SJSA1 (cell line): ENCODE results near the gene TMA7. TPM values are rescaled to one million over a fixed set of nuclear protein-coding genes. Genes with fewer than 3 reads are reported as not detected.
A peak's percentile ranks its signal among the peaks of the same experiment; 100 is the strongest.

ENCODE experiments used
- DNase-seq, 2 experiments: peaks; one replicate each; pipeline ENCODE4 v3.0.0-alpha.2; 2015 to 2020; ENCODE audit warnings: low spot score in 2 of 2, low read depth in 1 of 2
- H3K27ac ChIP-seq: fragments of 250-450 bp; sonication (Bioruptor Pico); 2 replicates; pipeline ENCODE4 v1.5.1; 2020; ENCODE audit warnings: mild to moderate bottlenecking, moderate library complexity
- H3K27me3 ChIP-seq: fragments of 250-450 bp; sonication (Bioruptor Pico); replicated peaks from 2 replicates; pipeline ENCODE4 v1.5.1; 2020; ENCODE audit warnings: mild to moderate bottlenecking, moderate library complexity
- H3K36me3 ChIP-seq: fragments of 250-450 bp; sonication (Bioruptor Pico); 2 replicates; pipeline ENCODE4 v1.5.1; 2020; ENCODE audit warnings: mild to moderate bottlenecking
- H3K4me1 ChIP-seq: fragments of 250-450 bp; sonication (Bioruptor Pico); replicated peaks from 2 replicates; pipeline ENCODE4 v1.6.1; 2021; ENCODE audit warnings: mild to moderate bottlenecking
- H3K4me3 ChIP-seq: fragments of 250-450 bp; sonication (Bioruptor Pico); 2 replicates; pipeline ENCODE4 v1.5.1; 2020; ENCODE audit warnings: mild to moderate bottlenecking
- H3K9me3 ChIP-seq: fragments of 250-450 bp; sonication (Bioruptor Pico); replicated peaks from 2 replicates; pipeline ENCODE4 v1.5.1; 2020; ENCODE audit warnings: mild to moderate bottlenecking
- total RNA-seq: library from RNA; depleted of rRNA; stranded (reverse); fragments of >200 nt; shearing (Covaris generic); gene quantifications from 2 replicates; pipeline ENCODE4 v1.2.3, GENCODE V29; 2014

TMA7 gene
- total RNA-seq, 1 experiment from 2014 or later = 551 TPM

DNA sequence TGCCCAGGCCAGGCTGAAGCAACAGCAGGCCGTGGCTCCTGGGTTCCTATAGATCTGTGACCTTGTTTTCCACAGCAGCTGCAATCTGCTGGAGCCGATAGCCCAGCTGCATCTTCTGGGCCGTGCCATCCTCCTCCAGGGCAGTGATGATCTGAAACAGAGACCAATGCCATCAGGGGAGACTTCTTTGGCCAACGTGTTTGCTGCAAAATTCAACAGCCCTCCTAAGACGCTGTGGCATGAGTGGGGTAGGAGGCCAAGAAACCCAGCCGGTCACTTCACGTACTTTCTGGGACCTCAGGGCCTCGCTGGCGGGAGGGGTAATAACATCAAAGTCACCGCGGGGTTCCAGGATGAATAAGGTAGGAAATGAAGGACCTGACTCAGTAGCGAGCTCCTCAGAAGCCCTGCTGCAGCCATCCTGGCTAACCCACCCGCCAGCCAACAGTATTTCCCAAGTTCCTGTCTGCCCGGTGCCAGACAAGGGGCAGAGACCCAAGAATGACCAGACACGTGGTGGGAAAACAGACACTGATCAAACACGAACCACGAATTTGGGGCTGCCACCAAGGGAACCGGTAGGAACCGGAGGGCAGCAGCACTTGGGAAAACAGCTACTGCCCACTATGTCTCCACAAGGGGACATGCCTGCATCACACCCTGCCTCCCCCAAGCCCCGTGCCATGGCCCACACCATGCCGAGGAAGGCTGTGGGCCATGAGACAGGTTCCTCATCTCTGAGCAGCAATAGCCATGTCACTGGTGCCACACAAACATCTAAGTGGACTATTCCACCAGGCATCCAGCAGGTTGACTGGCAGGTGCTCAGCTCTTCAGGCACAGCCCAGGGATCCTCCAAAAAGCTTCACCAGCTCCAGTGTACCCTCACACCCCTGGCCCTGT lies 35.4 kb upstream of the TMA7 start:
- no peak overlapping the region for H3K4me3 ChIP-seq

DNA sequence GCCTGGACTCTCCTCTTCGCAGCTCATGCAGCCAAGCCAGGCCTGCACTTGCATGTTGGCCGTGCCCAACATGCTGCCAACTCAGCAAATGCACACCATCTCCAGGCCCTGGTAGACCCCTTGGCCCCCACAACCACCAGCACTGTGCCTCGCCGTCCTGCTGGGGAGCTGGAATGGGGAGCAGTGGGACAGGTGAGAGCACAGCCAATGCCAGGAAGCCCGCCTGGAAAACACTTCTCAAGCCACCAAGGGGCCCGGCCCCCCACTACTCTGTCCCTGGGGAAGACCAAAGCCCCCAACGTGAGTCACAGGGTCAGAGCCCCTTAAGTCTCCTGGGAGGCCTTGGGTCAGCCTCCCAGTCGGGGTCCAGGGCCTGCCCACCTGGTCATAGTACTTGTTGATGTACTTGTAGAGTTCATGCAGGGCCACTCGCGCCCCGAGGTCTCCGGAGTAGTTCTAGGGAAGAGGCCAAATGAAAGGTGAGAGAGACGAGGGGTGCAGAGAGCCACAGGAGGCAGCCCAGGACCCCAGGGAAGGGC lies 34.6 kb upstream of the TMA7 start:
- no peak overlapping the region for H3K4me3 ChIP-seq
- peaks cover 13% of the 10 kb centered on the region for H3K4me1 ChIP-seq
- no peaks in the 10 kb centered on the region for H3K36me3 ChIP-seq
- DNase-seq = peak in 1 of 2 experiments; percentile 34
- no peaks in the 10 kb centered on the region for H3K9me3 ChIP-seq
- no peaks in the 10 kb centered on the region for H3K27me3 ChIP-seq
- no peak overlapping the region for H3K27ac ChIP-seq

More for the DNA sequence above, 35.4 kb upstream of the TMA7 start:
- H3K27ac ChIP-seq = no peak overlapping the region
- no peaks in the 10 kb centered on the region for H3K36me3 ChIP-seq
- H3K9me3 ChIP-seq = no peaks in the 10 kb centered on the region
- peak in 1 of 2 experiments; percentile 31 for DNase-seq
- H3K4me1 ChIP-seq = peaks cover 13% of the 10 kb centered on the region
- H3K27me3 ChIP-seq = no peaks in the 10 kb centered on the region

DNA sequence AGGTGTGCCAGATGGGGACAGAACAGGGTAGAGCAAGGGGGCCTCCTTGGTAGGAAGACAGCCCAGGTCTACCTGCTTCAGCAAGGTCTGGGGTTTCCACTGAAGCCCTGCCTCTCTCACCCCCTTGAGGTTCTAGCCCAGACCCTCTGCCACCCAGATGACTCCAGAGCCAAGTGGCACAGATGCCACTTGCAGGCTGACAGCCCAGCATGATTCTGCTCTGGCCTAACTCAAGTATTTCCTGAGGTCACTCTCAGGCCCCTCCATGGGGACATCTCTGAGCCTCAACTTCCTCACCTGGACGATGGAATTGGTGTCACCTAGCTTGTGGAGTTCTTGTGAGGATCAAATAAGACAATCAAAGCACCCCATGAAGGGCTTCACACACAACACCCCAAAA lies 34.1 kb upstream of the TMA7 start:
- H3K36me3 ChIP-seq = no peaks in the 10 kb centered on the region
- H3K27ac ChIP-seq = no peak overlapping the region
- H3K9me3 ChIP-seq = no peaks in the 10 kb centered on the region
- H3K4me3 ChIP-seq = no peak overlapping the region
- peaks cover 13% of the 10 kb centered on the region for H3K4me1 ChIP-seq
- DNase-seq = no peak
- no peaks in the 10 kb centered on the region for H3K27me3 ChIP-seq

DNA sequence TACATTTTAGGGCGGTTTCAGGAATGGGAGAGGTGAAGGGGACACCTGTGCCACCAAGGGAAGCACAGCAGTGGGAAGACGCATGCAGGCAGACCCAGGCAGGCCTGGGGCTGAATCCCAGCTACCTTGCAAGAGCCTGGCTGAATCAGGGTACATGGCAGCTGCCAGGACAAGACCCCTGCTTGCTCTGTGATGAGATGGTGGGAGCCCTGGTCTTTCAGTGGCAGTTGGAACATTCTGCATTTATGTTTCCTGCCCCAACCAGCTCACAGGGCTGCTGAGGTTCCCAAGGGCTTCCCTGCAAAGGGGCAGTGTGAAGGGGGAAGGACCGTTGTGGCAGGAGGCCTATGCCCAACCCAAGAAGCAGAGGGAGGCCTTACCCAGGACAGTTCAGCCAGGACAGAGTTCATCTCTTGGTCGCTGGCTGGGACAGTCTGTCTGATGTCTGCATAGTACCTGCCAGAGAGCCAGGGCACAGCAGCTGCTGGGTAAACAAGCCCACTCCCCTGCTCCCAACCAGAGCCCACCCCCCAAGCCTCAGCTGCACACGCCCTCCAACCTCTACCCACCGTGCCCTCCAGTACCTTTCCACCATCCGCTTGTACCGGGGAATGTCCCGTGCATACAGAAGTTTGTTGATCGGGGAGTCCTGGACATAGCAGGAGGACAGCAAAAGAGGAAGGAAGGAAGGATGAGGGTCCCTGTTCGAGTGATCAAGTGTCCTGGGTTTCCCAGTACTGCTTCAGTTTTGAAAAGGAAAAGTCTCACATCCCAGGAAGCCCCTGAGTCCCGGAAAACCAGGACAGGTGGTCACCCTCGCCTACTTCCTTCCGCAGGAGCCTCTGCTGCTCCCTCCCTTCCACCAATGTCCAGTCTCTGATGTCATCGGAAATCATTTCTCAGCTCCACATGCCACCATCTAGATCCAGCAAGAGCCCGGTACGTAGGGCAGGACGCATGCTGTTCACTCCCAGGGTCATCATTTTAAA lies 33.3 kb upstream of the TMA7 start:
- Histone ChIP-seq H3K4me1 (peaks cover 10% of the 10 kb centered on the region), H3K36me3 (no peaks in the 10 kb centered on the region), H3K4me3 (no peak overlapping the region), H3K27me3 (no peaks in the 10 kb centered on the region), H3K9me3 (no peaks in the 10 kb centered on the region), H3K27ac (no peak overlapping the region)
- DNase-seq = peak in 1 of 2 experiments; percentile 32

DNA sequence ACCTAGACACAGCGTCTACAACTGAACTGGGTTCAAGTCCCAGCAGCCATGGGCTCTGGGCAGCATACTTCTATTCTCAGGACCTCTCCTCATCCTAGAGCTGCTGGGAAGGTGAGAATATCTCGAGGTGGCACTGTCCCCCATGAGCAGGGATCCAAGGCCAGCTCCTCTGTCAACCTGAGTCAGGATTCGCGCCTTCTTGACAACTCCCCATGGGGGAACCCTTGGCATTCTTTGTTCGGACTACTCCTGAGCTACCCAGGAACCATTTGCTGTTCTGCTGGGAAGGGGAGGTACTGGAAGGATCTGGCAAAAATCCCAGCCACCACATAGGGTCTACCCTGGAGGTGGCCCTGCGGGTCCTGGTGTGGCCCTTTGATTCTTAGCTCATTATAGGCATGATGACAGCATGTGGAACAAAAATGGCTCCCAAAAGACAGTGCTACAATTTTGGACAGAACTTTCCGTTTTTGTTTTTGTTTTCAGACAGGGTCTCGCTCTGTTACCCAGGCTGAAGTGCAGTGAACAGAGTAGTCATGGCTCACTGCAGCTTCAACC lies 32.4 kb upstream of the TMA7 start:
- 0 out of 2 replicates have a peak, but pooled peaks cover 1% of the 10 kb centered on the region for H3K4me1 ChIP-seq
- no peaks in the 10 kb centered on the region for H3K9me3 ChIP-seq
- H3K27me3 ChIP-seq = no peaks in the 10 kb centered on the region
- H3K27ac ChIP-seq = no peak overlapping the region
- H3K4me3 ChIP-seq = no peak overlapping the region
- DNase-seq = peak in 1 of 2 experiments; percentile 36
- H3K36me3 ChIP-seq = no peaks in the 10 kb centered on the region

DNA sequence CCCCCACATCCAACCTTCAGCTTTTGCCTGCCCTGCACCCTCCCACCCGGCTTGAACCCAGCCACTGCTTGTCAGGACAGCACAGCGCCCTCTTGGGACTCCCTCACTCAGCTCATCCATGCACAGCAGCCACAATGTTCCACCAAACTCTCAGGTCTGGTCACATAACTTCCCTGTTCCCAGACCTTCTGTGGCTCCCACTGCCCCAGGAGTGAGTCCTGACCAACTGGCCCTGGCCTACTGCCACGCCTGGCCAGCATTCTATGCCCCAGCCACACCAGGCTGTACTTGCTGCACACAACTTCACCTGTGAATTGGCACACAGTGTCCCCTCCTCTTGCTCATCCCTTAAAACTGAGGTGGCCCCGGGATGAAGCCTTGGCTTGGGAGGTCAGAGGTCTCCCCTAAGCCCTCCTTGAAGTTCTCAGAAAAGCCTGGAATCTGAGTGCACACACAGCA lies 31.2 kb upstream of the TMA7 start:
- no peaks in the 10 kb centered on the region for H3K9me3 ChIP-seq
- H3K4me1 ChIP-seq = no peaks in the 10 kb centered on the region
- H3K27ac ChIP-seq = no peak overlapping the region
- no peaks in the 10 kb centered on the region for H3K27me3 ChIP-seq
- peak in 1 of 2 experiments; percentile 32 for DNase-seq
- H3K36me3 ChIP-seq = no peaks in the 10 kb centered on the region
- H3K4me3 ChIP-seq = no peak overlapping the region

DNA sequence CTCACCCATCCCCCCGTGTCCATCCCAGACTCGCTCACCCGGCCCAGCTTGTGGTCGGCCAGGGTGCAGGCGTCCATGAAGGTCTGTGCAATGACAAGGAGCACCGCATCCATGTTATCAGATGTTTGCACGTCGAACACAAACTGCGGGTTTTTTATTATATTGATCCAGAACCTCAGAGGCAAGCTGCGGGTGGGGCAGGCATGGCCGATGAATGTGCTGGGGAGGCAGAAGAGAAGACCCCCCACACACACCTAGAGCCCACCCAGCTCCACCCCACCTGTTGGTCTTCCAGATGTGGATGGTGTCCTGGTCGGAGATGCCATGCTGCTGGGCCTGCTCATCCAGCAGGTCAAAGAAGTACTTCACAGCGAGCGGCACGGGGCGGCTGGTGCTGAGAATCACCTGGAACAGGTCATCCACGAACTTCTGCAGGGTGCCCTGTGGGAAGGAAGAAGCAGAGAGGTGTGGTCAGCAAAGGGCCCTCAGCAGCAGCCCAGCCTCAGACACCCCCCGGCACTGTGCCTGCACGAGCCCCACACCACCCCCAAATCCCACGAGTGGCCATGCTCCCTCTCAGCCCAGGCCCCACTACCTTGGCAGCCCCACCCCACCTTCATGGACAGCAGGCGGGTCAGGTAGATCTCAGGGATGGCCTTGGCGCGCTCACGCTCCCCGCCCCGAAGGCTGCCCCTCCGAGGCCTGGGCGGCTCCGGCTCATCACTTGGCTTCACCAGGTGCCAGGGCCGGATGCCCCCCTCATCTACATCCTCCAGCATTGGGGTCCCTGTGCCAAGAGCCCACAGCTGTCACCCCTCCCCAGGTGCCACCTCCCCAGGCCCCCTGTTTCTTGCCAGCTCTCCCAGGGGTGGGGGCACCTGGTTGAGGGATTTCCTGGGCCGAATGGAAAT lies 30.5 kb upstream of the TMA7 start:
- H3K36me3 ChIP-seq = no peaks in the 10 kb centered on the region
- H3K4me1 ChIP-seq = no peaks in the 10 kb centered on the region
- no peaks in the 10 kb centered on the region for H3K27me3 ChIP-seq
- DNase-seq = peak in 1 of 2 experiments; percentile 31
- H3K9me3 ChIP-seq = no peaks in the 10 kb centered on the region
- H3K27ac ChIP-seq = no peak overlapping the region
- H3K4me3 ChIP-seq = no peak overlapping the region

DNA sequence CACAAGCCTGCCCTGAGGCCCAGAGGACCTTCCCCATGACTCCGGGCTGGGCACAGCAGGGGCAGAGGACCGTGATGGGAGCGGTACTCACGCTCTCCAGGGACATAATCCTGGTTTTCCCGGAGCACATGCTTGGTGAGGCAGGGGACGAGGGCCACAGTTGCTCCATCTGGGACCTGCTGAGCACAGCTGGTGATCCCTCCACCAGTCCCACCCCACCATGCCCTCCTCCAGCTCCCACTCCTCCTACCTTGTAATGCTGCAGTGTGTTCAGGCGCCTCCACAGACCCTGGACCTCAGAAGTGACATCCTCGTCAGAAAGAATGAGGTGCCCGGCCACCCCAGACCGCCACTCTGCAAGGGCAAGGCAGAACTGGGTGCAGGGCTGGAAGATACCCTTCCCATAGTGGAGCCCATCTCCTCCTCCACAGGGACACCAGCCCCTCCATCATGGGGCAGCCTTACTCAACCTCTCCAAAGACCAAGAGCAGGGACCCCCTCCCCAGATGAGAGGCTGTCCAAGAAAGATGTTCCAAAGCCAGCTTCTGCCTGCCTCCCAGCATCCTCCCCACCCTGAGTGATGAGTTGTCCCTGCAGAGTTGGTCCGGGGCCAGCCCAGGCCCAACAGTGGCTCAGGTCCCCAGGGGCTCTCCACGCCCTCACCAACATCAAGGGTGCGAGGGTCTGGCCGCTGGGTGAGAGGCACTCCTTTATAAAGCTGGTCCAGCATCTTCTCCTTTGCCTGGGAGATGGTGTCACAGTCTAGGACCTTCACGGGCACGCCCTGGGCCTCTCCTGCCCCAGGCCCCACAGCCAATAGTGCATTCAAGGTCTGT lies 29.6 kb upstream of the TMA7 start:
- Histone ChIP-seq H3K36me3 (no peaks in the 10 kb centered on the region), H3K4me3 (no peak overlapping the region), H3K27ac (no peak overlapping the region), H3K9me3 (no peaks in the 10 kb centered on the region), H3K27me3 (no peaks in the 10 kb centered on the region), H3K4me1 (no peaks in the 10 kb centered on the region)
- DNase-seq = peak in 1 of 2 experiments; percentile 28

DNA sequence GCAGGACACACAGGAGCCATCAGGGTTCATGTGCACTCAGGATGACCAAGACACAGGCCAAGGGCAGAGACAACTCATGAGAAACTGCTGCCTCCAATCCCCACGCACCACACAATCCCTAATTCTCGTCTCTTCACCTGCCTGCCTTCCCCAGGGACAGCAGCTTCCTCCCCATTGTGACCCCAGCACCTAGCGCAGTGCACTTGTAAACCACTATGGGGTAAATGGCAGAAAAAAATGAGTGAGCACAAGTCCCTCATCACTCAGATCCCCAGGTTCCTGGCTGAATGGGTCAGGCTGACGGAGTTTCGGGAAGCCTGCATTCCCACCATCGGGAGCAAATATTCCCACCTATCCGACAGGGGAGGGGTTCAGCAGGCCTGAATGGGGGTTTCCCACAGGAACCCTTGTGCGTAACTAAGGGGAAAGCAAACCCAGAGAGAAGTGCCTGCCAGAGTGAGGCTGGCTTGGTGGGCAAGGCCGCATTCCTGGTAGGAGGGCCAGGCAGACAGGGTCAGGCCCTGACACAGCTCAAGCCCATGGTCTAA lies 28.9 kb upstream of the TMA7 start:
- Histone ChIP-seq H3K4me1 (no peaks in the 10 kb centered on the region), H3K36me3 (no peaks in the 10 kb centered on the region), H3K27ac (no peak overlapping the region), H3K9me3 (no peaks in the 10 kb centered on the region), H3K4me3 (no peak overlapping the region), H3K27me3 (no peaks in the 10 kb centered on the region)
- no peak for DNase-seq

DNA sequence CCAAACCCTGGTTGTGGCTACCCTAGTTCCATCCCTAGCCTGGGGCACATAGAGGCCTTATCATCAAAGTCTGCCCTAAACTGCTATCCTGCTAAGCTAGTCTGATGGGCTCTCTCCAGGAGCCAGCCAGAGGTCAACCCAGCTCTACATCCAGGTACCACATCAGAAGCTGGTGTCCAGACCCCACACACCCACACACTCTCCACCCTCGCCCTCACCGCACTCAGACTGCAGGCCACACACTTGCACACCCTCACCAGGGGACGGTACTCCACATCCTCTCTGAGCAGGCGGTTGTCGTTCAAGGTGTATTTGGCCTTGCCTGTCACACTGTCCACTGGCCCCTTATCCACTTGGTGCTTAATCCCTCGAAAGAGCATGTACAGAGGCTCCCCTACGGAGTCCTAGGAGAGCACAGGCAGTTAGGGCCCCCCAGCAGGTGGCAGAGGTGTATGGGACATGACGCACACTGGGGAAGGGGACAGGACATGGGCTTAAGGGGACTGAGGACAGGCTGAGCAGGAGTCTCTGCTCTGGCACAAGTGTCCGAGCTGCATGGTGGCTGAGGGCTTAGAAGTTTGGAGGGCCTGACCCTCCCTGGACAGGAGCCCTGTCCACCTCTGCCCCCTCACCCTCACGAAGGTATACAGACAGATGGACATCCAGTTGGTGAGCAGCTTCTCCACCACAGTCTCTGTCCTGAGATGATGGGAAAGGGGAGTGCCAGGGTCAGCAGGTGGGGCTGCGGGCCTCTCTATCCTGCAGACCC lies 28.3 kb upstream of the TMA7 start:
- H3K27me3 ChIP-seq = no peaks in the 10 kb centered on the region
- H3K4me1 ChIP-seq = no peaks in the 10 kb centered on the region
- H3K27ac ChIP-seq = no peak overlapping the region
- H3K36me3 ChIP-seq = no peaks in the 10 kb centered on the region
- no peak overlapping the region for H3K4me3 ChIP-seq
- no peaks in the 10 kb centered on the region for H3K9me3 ChIP-seq
- no peak for DNase-seq

DNA sequence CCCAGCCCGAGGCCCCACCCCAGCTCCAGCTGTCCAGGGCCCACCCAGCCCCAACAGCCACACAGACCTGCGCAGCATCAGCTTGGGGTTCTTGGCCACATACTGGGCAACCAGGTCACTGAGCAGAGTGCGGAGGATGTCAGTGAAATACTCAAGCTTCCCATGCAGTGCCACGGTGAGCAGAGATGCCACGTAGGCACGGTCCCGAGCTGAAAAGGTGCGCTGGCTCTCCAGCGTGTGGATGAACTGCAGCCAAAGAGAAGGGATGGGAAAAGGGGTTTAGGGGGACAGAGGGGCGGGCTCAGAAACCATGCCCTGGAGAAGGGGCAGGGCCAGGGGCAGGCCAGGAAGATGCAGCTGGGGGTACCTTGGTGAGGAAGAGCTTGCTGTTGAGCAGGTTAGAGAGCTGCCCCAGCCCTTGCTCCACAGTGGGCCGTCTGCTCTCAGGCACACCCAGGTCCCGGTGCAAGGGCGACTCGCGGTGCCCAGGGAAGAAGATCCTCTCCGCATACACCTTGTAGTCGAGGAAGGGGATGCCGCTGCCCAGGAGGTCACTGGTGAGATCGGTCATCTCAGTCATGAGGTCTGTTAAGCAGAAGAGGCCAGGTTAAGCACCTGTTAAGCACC lies 27.6 kb upstream of the TMA7 start:
- Histone ChIP-seq H3K9me3 (no peaks in the 10 kb centered on the region), H3K27me3 (no peaks in the 10 kb centered on the region), H3K4me3 (no peak overlapping the region), H3K36me3 (no peaks in the 10 kb centered on the region), H3K4me1 (no peaks in the 10 kb centered on the region), H3K27ac (no peak overlapping the region)
- DNase-seq = no peak
